Endothelial cell of umbilical vein (primary cell): ENCODE results near the gene B4GALNT4. TPM values are rescaled to one million over a fixed set of nuclear protein-coding genes. Genes with fewer than 3 reads are reported as not detected.

ENCODE experiments used
- BruUV-seq: library from RNA; stranded (reverse); fragments of 400-500 nt; replicated peaks from 2 replicates; lab custom pipeline; 2021; lab: Mats Ljungman, UMichigan
- CTCF ChIA-PET: fragments of 300-600, 350-600 bp; sonication (Branson Sonifier 250); formaldehyde crosslinking; loops from one replicate; lab custom pipeline; 2021; ENCODE audit warnings: antibody characterized with exemption, inconsistent platforms; lab: Charles Lee
- POLR2A ChIA-PET: fragments of 300-600, 350-600 bp; sonication (Branson Sonifier 250); formaldehyde crosslinking; loops from one replicate; lab custom pipeline; 2021; ENCODE audit warnings: antibody characterized with exemption, inconsistent platforms; lab: Charles Lee
- DNase-seq: peaks from one replicate; pipeline ENCODE4 v3.0.0-alpha.2; 2011; ENCODE audit warnings: low read depth, low spot score
- FAIRE-seq: peaks from 2 replicates; lab custom pipeline; 2011; peaks lifted over from hg19 to GRCh38; lab: Jason Lieb, UNC
- H2AFZ ChIP-seq: 2 replicates; pipeline ENCODE4 v1.6.0; 2012; ENCODE audit warnings: low read depth, low read length, control low read depth, inconsistent platforms
- H3K27ac ChIP-seq: 2 replicates; pipeline ENCODE4 v1.5.1; 2011; ENCODE audit warnings: low read depth, mild to moderate bottlenecking, control low read depth, low read length, moderate library complexity; ENCODE audit not compliant: insufficient read depth
- H3K27me3 ChIP-seq, 2 experiments: 2 replicates each; pipeline versions ENCODE4 v1.6.0 to v1.6.1; 2011; ENCODE audit warnings: low read length in 2 of 2, mixed read lengths in 1 of 2; ENCODE audit not compliant: control insufficient read depth in 2 of 2, insufficient read depth in 2 of 2
- H3K36me3 ChIP-seq, 2 experiments: 2 replicates in 1 of 2; 3 replicates in 1 of 2; pipeline ENCODE4 v1.5.1; 2011; ENCODE audit warnings: low read length in 2 of 2, mild to moderate bottlenecking in 1 of 2, moderate library complexity in 1 of 2; ENCODE audit not compliant: control insufficient read depth in 2 of 2, insufficient read depth in 2 of 2; ENCODE audit errors: extremely low read depth in 1 of 2
- H3K4me1 ChIP-seq: 3 replicates; pipeline ENCODE4 v1.5.1; 2011; ENCODE audit warnings: mild to moderate bottlenecking, low read length; ENCODE audit not compliant: control insufficient read depth, insufficient read depth; ENCODE audit errors: extremely low read depth
- H3K4me2 ChIP-seq: 2 replicates; pipeline ENCODE4 v1.6.1; 2011; ENCODE audit warnings: low read length, control low read depth, mixed read lengths; ENCODE audit not compliant: insufficient read depth
- H3K4me3 ChIP-seq, 3 experiments: fragments of 200-600 bp in 1 of 3; sonication (generic), shearing (Covaris generic) in 1 of 3; replicated peaks in 1 of 3; 2 replicates each; pipeline ENCODE4 v1.5.1; 2011 to 2016; ENCODE audit warnings: control low read depth in 3 of 3, low read length in 3 of 3, mild to moderate bottlenecking in 2 of 3, inconsistent platforms in 1 of 3, low read depth in 1 of 3, moderate library complexity in 1 of 3; ENCODE audit not compliant: insufficient read depth in 1 of 3
- H3K79me2 ChIP-seq: 2 replicates; pipeline ENCODE4 v1.6.0; 2012; ENCODE audit warnings: low read length, inconsistent platforms; ENCODE audit not compliant: control insufficient read depth, insufficient read depth
- H3K9ac ChIP-seq: replicated peaks from 2 replicates; pipeline ENCODE3; 2011; ENCODE audit warnings: low read length, control low read depth; ENCODE audit not compliant: insufficient read depth; ENCODE audit errors: extremely low read depth
- H3K9me1 ChIP-seq: replicated peaks from 3 replicates; pipeline ENCODE4 v1.6.0; 2011; ENCODE audit warnings: mild to moderate bottlenecking, low read length; ENCODE audit not compliant: control insufficient read depth, insufficient read depth; ENCODE audit errors: extremely low read depth
- H3K9me3 ChIP-seq: replicated peaks from 2 replicates; pipeline ENCODE4 v1.5.1; 2012; ENCODE audit warnings: low read length, inconsistent platforms; ENCODE audit not compliant: control insufficient read depth, insufficient read depth
- H4K20me1 ChIP-seq: replicated peaks from 2 replicates; pipeline ENCODE3; 2011; ENCODE audit warnings: mild to moderate bottlenecking, low read length; ENCODE audit not compliant: control insufficient read depth, insufficient read depth; ENCODE audit errors: extremely low read depth
- EZH2 ChIP-seq: IDR thresholded peaks from 2 replicates; pipeline ENCODE4 v1.6.1; 2012; ENCODE audit warnings: borderline replicate concordance, low read depth, mild to moderate bottlenecking, moderate library complexity, low read length, inconsistent platforms; ENCODE audit not compliant: severe bottlenecking
- FOS ChIP-seq: IDR thresholded peaks from 2 replicates; pipeline ENCODE4 v1.6.1; 2011; ENCODE audit warnings: mild to moderate bottlenecking, low read length, moderate library complexity, borderline replicate concordance; ENCODE audit not compliant: insufficient read depth
- GATA2 ChIP-seq: IDR thresholded peaks from 2 replicates; pipeline ENCODE4 v1.7.0; 2011; ENCODE audit warnings: low read depth, mild to moderate bottlenecking, moderate library complexity, mixed read lengths, low read length; ENCODE audit not compliant: insufficient read length, insufficient read depth
- JUN ChIP-seq: IDR thresholded peaks from 2 replicates; pipeline ENCODE4 v1.6.1; 2011; ENCODE audit warnings: borderline replicate concordance, low read depth; ENCODE audit not compliant: insufficient read length, insufficient read depth
- MYC ChIP-seq: IDR thresholded peaks from one replicate; pipeline ENCODE4 v1.6.1; 2011; ENCODE audit warnings: mild to moderate bottlenecking, low read depth, low read length
- POLR2A ChIP-seq: IDR thresholded peaks from 2 replicates; pipeline ENCODE4 v1.6.1; 2012; ENCODE audit warnings: low read depth, mild to moderate bottlenecking, control low read depth, low read length
- POLR2AphosphoS5 ChIP-seq: IDR thresholded peaks from 2 replicates; pipeline ENCODE4 v1.6.1; 2012; ENCODE audit warnings: low read depth, mild to moderate bottlenecking, control low read depth, low read length, moderate library complexity; ENCODE audit not compliant: insufficient read depth
- dilution Hi-C: fragments of 300-500 bp; cut with MboI; formaldehyde crosslinking; loops from one replicate; pipeline ENCODE4 v1.15.0; 2019; ENCODE audit warnings: low sequenced_read_pairs; ENCODE audit not compliant: extremely low pct_ligation_motif_present
- intact Hi-C: fragments of 100-400 bp; cut with micrococcal nuclease; formaldehyde crosslinking; loops from one replicate; pipeline ENCODE4 v1.10.0; 2022
- polyA plus RNA-seq, 4 experiments: library from polyadenylated mRNA; depleted of rRNA in 3 of 4; stranded (reverse) in 3 of 4; unstranded in 1 of 4; fragments of >200 nt; gene quantifications; 2 replicates each; pipeline versions ENCODE4 v1.2.1 to v1.2.3, GENCODE V29; 2011 to 2012; ENCODE audit warnings: missing spikeins in 1 of 4
- total RNA-seq: library from RNA; stranded (reverse); gene quantifications from 2 replicates; pipeline ENCODE4 v1.2.3, GENCODE V29; 2021
- TF ChIP-seq, protein P1 (sequence below): IDR thresholded peaks from 2 replicates; pipeline ENCODE4 v1.6.1; 2011; ENCODE audit not compliant: insufficient read depth, insufficient read length
- TF ChIP-seq, protein P2 (sequence below), 2 donors: IDR thresholded peaks; 1 replicate in 1 of 2; 2 replicates in 1 of 2; pipeline ENCODE4 v1.5.1; 2011; ENCODE audit warnings: low read length in 2 of 2, mild to moderate bottlenecking in 2 of 2, moderate library complexity in 2 of 2, control low read depth in 1 of 2, inconsistent platforms in 1 of 2, low read depth in 1 of 2; ENCODE audit not compliant: insufficient read depth in 1 of 2; ENCODE audit errors: extremely low read depth in 1 of 2

B4GALNT4 gene
- total and polyA plus RNA-seq, 2 donors (not counting 3 experiments of a cell fraction or from before 2014, with no cell fraction given): 9.2 to 9.6 TPM

- no peak for TF ChIP-seq JUN
- TF ChIP-seq, protein P1, sequence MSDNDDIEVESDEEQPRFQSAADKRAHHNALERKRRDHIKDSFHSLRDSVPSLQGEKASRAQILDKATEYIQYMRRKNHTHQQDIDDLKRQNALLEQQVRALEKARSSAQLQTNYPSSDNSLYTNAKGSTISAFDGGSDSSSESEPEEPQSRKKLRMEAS: no peak
- no peak for TF ChIP-seq POLR2A
- TF ChIP-seq, protein P2, sequence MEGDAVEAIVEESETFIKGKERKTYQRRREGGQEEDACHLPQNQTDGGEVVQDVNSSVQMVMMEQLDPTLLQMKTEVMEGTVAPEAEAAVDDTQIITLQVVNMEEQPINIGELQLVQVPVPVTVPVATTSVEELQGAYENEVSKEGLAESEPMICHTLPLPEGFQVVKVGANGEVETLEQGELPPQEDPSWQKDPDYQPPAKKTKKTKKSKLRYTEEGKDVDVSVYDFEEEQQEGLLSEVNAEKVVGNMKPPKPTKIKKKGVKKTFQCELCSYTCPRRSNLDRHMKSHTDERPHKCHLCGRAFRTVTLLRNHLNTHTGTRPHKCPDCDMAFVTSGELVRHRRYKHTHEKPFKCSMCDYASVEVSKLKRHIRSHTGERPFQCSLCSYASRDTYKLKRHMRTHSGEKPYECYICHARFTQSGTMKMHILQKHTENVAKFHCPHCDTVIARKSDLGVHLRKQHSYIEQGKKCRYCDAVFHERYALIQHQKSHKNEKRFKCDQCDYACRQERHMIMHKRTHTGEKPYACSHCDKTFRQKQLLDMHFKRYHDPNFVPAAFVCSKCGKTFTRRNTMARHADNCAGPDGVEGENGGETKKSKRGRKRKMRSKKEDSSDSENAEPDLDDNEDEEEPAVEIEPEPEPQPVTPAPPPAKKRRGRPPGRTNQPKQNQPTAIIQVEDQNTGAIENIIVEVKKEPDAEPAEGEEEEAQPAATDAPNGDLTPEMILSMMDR (IDR thresholded peaks at IDR 0.05; ENCODE audit: extremely low read depth in 1 of 2, insufficient read depth in 1 of 2, low read depth in 1 of 2, low read length in 2 of 2): no peak
- TF ChIP-seq EZH2: no peak
- TF ChIP-seq MYC: no peak
- no peak for TF ChIP-seq FOS
- no peak for TF ChIP-seq GATA2
- TF ChIP-seq POLR2AphosphoS5: no peak
- Histone ChIP-seq H3K27me3 (no peaks in the 10 kb centered on the region), H3K9ac (no peak overlapping the region), H3K4me2 (no peak overlapping the region), H3K27ac (no peak overlapping the region), H2AFZ (no peak overlapping the region), H4K20me1 (no peaks in the 10 kb centered on the region), H3K36me3 (no peaks in the 10 kb centered on the region), H3K4me3 (no peak overlapping the region), H3K4me1 (peaks cover 2% of the 10 kb centered on the region), H3K9me1 (no peaks in the 10 kb centered on the region), H3K79me2 (no peaks in the 10 kb centered on the region), H3K9me3 (no peaks in the 10 kb centered on the region)
- ChIA-PET POLR2A (no interaction called here), CTCF (interaction anchor here (1.8 to 8.9 kb wide), 4 partner anchors 55 to 110 kb away, joined by 4 to 79 read pairs (median 42); partner anchors contain the start of gene IFITM2)
- FAIRE-seq (no peak), DNase-seq (no peak)
- dilution Hi-C loops: no loop called here
- no TSS peak for BruUV-seq
- intact Hi-C loops: no loop called here
Observed at GRCh38 chr11:360326-361280, 8.7 kb upstream of the B4GALNT4 start.
